HG02981 (cell line): Measurements from ENCODE around the gene ADARB2.
"Not testable (repeated sequence)": the region's sequence is repeated elsewhere in the genome, so short reads cannot be mapped to it uniquely, and the experiment has no call there.

Experiments
- ATAC-seq: cut with Tn5 transposase; IDR thresholded peaks from one replicate; pipeline ENCODE4 v1.9.1; 2021; ENCODE audit warnings: mild to moderate bottlenecking, moderate library complexity; ENCODE audit not compliant: unreplicated experiment

Gene ADARB2

GRCh38 chr10:1552406-1552805 is 184.9 kb downstream of the ADARB2 start:
- no peak for ATAC-seq

- no peak for ATAC-seq
Observed at GRCh38 chr10:1551636-1552338, 185.5 kb downstream of the ADARB2 start.

DNA sequence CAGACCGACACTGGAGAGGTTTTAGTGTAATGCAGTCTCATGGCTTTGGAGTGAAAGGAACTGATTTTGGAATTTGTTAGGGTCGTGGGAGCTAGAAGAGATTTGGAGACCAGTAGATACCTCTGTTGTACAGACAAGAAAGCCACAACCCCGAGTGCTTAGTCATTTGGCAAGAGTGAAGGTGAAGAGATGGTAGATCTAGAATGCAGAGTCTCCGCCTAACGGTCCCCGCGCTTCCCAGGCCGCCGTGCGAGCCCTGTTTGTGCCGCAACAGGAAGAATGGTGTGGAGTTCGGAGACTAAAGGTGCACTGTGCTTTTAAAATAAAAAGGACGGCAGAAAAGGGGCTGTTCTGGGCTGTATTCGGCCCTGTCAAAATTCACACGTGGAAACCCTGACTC is 186.7 kb downstream of the ADARB2 start:
- ATAC-seq = no peak

DNA sequence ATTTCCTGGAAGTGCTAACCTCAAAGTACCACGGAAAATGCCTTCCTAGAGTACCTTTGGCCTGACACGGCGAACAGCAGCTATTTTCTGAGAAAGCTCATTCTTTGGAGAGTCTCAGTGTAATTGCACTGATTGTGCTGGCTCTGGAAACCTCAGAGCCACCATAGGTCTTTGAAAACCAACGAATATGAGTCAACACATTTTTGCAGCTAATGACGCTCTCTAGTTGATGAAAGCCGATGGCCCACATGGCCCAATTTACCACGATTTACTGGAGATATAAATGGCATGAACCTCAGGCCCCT is 187.1 kb downstream of the ADARB2 start:
- no peak for ATAC-seq

DNA sequence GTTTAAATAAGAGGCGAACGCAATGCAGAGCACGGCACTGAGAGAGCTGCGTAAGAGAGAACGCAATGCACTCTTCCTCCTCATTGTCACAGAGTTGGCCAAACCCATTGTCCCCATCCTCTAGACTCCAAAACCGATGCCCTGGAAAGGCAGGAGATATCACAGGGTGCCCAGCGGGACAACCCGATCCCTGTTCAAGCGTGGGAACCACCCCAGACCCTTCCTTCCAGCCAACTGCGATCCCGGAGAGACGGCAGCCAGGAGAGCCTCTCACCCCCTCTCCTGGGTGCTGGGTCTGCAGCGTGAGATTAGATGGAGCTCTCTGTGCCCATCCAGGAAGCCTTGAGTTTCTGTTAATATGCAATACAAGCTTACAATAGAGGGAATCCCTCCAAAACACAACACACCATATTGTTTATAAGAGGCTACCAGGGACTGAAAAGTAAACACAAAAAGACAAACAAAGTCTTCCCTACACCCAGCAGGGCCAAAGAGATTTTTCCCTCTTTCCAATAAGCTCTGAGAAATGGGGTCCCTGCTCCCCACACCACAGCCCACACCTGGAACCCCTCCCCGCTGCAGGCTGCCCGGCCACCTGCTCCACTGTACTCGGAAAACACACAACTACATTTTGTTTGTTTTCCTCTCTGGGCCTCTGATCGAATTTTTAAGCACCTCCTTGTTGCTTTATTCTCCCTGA is 187.6 kb downstream of the ADARB2 start:
- no peak for ATAC-seq

GRCh38 chr10:1548596-1548995 is 188.7 kb downstream of the ADARB2 start:
- no peak for ATAC-seq

DNA sequence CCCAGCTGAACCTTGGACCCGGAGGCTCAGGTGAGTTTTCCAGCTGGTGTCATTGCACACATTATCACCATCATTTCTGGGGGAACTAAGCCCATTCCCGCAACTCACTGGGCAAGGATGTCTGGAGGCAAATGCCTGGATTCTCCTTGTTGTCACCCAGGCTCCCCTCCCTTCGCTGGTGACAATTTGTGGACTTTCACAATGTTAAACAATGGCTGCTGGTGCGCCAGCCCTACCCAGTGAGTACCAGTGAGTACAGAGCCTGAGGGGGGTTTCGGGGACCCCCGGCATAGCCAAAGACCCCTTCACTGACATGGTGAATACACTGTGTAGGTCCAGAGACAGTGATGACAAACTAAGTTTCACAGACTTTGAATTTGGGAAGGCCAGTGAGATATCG is 189.2 kb downstream of the ADARB2 start:
- ATAC-seq = no peak

GRCh38 chr10:1546431-1547110 is 190.8 kb downstream of the ADARB2 start:
- ATAC-seq = no peak

GRCh38 chr10:1545524-1545923 is 191.8 kb downstream of the ADARB2 start:
- no peak for ATAC-seq

DNA sequence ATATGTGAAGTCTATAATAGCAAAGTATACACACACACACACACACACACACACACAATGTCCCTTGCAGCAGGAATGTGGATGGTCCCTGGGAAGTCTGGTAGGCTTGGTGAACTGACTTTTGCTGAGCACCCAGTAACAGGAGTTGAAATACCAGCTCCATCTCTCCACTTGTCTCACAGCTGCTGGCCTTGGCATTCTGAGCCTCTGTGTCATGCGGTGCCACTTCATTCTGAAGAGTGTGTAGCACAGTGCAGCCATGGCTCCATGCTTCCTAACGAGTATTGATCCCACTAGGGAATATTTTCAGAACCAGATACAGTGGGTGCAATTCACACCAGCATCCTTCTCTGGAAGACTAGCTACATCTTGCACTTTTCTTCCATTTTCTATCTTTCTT is 192.4 kb downstream of the ADARB2 start:
- no peak for ATAC-seq

DNA sequence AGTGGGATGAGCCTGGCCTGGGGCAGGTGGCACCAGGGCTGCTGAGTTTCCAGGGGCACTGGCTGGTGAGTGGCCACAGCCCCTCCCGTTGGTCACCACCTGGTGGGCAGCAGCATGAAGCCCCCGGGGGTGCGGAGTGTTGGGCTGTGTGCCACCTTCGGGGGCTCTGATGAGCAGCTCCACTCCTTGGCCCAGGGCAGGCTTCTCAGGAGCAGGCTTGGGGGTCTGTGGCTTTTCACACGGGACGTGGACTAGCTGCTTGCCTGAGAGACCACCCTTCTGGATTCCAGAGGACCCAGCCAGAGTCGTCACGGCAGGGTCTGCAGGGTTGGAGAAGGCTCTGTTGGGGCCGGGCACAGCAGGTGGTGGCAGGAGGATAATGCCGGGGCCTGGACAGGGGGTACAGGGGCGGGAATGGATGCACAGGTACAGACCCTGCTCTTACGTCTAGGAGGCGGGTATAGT is 193.1 kb downstream of the ADARB2 start:
- ATAC-seq = no peak

GRCh38 chr10:1543596-1543995 is 193.7 kb downstream of the ADARB2 start:
- no peak for ATAC-seq

DNA sequence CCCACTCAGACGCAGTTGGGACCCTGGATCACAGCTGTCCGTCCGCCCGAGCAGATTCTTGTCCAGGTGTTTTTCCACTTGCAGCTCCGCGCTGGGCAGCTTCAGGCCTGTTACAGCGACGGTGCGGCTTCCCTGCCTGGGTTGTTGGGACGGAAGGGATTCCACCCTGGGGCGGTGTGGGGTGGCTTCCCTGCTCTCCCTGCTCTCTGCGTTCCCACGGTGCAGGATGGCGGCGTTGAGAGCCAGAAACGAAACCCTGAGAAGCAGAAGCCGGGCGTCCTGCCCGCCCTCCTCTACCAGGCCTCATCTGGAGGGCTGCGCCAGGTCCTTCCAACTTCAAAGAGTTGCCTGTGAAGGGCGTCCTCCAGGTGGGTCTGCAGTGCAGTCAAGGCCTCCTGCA is 194.4 kb downstream of the ADARB2 start:
- ATAC-seq = no peak

GRCh38 chr10:1540144-1540543 is 197.2 kb downstream of the ADARB2 start:
- ATAC-seq = no peak

- ATAC-seq = no peak
Observed at GRCh38 chr10:1539216-1539615, 198.1 kb downstream of the ADARB2 start.

GRCh38 chr10:1538531-1539061 is 198.7 kb downstream of the ADARB2 start:
- no peak for ATAC-seq

DNA sequence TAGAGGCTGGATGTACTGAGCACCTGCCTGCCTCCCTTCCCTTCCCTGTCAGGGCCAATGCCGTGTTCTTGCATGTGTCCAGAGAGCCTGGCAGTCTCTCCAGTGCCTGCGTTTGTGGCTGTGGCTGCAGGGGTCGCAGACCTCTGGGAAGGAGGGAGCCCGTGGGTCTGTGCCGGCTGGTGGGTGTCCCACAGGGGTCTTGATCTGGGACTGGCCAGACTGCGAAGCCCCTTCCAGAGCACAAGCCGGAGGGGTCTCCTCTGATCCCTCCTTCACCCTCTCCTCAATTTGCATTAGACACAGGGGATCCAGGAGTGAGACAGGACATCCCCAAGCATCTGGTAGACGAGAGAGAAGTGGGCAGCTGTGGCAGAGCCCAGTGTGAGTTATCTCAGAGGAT is 199.2 kb downstream of the ADARB2 start:
- no peak for ATAC-seq

DNA sequence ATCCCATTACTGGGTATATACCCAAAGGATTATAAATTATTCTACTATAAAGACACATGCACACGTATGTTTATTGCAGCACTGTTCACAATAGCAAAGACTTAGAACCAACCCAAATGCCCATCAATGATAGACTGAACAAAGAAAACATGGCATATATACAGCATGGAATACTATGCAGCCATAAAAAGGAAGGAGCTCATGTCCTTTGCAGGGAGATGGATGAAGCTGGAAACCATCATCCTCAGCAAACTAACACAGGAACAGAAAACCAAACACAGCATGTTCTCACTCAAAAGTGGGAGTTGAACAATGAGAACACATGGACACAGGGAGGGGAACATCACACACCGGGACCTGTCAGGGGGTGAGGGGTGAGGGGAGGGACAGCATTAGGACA is 199.9 kb downstream of the ADARB2 start:
- not testable (repeated sequence) for ATAC-seq

DNA sequence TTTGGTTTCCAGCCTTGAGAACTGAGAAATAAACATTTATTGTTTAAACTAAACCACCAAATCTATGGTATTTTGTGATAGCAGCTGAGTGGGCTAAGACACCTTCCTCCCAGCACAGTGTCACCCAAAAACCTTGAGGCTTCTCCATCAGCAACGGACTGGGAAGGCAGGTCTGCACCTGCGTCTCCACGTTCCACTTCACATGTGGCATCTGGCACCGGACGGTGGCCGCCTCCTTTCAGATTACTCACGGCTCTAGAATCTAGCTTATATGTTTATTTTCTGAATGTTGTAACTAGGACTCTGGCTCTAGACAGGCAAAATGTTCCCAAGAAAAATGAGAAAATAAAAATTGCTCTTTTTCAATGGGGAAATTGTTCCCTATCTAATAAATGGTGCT is 201.0 kb downstream of the ADARB2 start:
- ATAC-seq = no peak

DNA sequence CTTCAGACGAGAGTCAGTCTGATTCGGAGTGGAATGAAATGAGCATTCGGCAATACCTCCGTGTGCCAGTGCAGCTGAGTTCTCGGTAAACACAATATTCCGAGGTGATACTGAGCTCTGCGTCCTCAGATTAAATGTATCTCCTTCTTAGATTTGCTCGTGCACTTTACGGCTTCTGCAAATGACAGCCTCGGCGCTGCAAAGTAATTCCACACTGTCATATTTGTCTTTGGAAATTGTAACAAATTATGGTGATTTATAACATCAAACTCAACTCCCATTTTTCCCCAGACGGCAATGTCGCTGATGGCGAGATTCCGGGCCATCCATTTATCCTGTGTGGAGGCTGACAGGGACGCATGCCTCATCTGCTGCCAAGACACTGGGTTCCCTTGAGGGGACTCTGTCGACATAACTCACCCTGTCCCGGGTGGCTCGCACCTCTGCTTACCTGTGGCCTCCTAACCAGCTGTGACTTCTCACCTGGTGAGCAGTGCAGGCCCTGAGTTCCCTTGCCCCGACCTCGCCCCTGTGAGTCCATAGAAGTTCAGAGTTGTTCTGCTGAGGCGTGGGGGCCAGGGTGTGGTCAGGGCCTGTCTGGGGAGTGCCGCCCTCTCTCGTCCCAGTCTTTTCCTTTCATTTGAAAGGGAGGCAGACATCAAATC is 201.9 kb downstream of the ADARB2 start:
- ATAC-seq = no peak

GRCh38 chr10:1534820-1535219 is 202.5 kb downstream of the ADARB2 start:
- no peak for ATAC-seq
